A673 (cell line): ENCODE results near the gene THBD. TPM values are rescaled to one million over a fixed set of nuclear protein-coding genes. Genes with fewer than 3 reads are reported as not detected.
A peak's percentile ranks its signal among the peaks of the same experiment; 100 is the strongest.

Source experiments
- Bru-seq: library from RNA; stranded (reverse); fragments of 400-500 nt; gene quantifications from one replicate; lab custom pipeline; 2021; lab: Mats Ljungman, UMichigan
- BruChase-seq, 2 experiments: library from RNA; stranded (reverse); fragments of 400-500 nt; gene quantifications; one replicate each; lab custom pipeline; 2021; lab: Mats Ljungman, UMichigan
- BruUV-seq: library from RNA; stranded (reverse); fragments of 400-500 nt; replicated peaks from 2 replicates; lab custom pipeline; 2021; lab: Mats Ljungman, UMichigan
- CTCF ChIA-PET: fragments of 300-600 bp; sonication (Branson Sonifier 250); formaldehyde crosslinking; loops from one replicate; lab custom pipeline; 2022; ENCODE audit warnings: antibody characterized with exemption; lab: Charles Lee
- POLR2A ChIA-PET: fragments of 300-600 bp; sonication (Branson Sonifier 250); formaldehyde crosslinking; loops from one replicate; lab custom pipeline; 2022; ENCODE audit warnings: antibody characterized with exemption; ENCODE audit not compliant: low non-redundant PET; lab: Charles Lee
- DNase-seq: peaks from one replicate; pipeline ENCODE4 v3.0.0-alpha.2; 2015; ENCODE audit warnings: low spot score
- H3K27ac ChIP-seq: fragments of 200-600 bp; sonication (generic); 2 replicates; pipeline ENCODE4 v1.5.1; 2016; ENCODE audit warnings: mixed run types, low read depth, mild to moderate bottlenecking, mixed read lengths, antibody characterized with exemption, low read length; ENCODE audit not compliant: poor library complexity, severe bottlenecking
- H3K27me3 ChIP-seq: fragments of 200-600 bp; sonication (generic); replicated peaks from 2 replicates; pipeline ENCODE4 v1.6.1; 2017; ENCODE audit warnings: mixed run types, low read depth, mild to moderate bottlenecking, mixed read lengths, antibody characterized with exemption, low read length; ENCODE audit not compliant: insufficient read depth, poor library complexity
- H3K36me3 ChIP-seq: fragments of 200-600 bp; sonication (generic); 2 replicates; pipeline ENCODE4 v1.6.1; 2016; ENCODE audit warnings: mixed run types, mild to moderate bottlenecking, mixed read lengths, antibody characterized with exemption, low read length; ENCODE audit not compliant: insufficient read depth, poor library complexity, severe bottlenecking
- H3K4me1 ChIP-seq: fragments of 200-600 bp; sonication (generic); 2 replicates; pipeline ENCODE4 v1.6.1; 2017; ENCODE audit warnings: mixed run types, mild to moderate bottlenecking, mixed read lengths, antibody characterized with exemption, low read length; ENCODE audit not compliant: insufficient read depth, poor library complexity, severe bottlenecking
- H3K4me3 ChIP-seq: fragments of 200-600 bp; sonication (generic); 2 replicates; pipeline ENCODE4 v1.5.1; 2016; ENCODE audit warnings: low read depth, mixed run types, mild to moderate bottlenecking, mixed read lengths, low read length; ENCODE audit not compliant: poor library complexity, severe bottlenecking
- H3K9me3 ChIP-seq: fragments of 200-600 bp; sonication (generic); 2 replicates; pipeline ENCODE4 v1.6.1; 2016; ENCODE audit warnings: mixed run types, low read depth, mild to moderate bottlenecking, mixed read lengths, antibody characterized with exemption, low read length; ENCODE audit not compliant: poor library complexity, severe bottlenecking
- EZH2 ChIP-seq: fragments of 200-600 bp; sonication (generic); IDR thresholded peaks from 2 replicates; pipeline ENCODE4 v1.6.1; 2017; ENCODE audit warnings: borderline replicate concordance, low read depth, mild to moderate bottlenecking, mixed read lengths, antibody characterized with exemption, low read length; ENCODE audit not compliant: poor library complexity, severe bottlenecking
- intact Hi-C: fragments of 100-400 bp; cut with micrococcal nuclease; formaldehyde crosslinking; loops from one replicate; pipeline ENCODE4 v1.10.0; 2022; ENCODE audit not compliant: unreplicated experiment
- long read RNA-seq: library from polyadenylated mRNA; stranded (forward); transcript quantifications from one replicate; pipeline ENCODE4 v2.0.0, GENCODE V29; 2022
- total RNA-seq: library from RNA; stranded (reverse); gene quantifications from 2 replicates; pipeline ENCODE4 v1.2.3, GENCODE V29; 2021
- TF ChIP-seq, protein P1 (sequence below): fragments of 300-800, 200-600 bp; sonication (generic); conservative IDR thresholded peaks from 2 replicates; pipeline ENCODE4 v1.5.1; 2017; ENCODE audit warnings: low read depth, mild to moderate bottlenecking, antibody characterized with exemption, low read length, moderate library complexity, mixed read lengths

Gene THBD, protein sequence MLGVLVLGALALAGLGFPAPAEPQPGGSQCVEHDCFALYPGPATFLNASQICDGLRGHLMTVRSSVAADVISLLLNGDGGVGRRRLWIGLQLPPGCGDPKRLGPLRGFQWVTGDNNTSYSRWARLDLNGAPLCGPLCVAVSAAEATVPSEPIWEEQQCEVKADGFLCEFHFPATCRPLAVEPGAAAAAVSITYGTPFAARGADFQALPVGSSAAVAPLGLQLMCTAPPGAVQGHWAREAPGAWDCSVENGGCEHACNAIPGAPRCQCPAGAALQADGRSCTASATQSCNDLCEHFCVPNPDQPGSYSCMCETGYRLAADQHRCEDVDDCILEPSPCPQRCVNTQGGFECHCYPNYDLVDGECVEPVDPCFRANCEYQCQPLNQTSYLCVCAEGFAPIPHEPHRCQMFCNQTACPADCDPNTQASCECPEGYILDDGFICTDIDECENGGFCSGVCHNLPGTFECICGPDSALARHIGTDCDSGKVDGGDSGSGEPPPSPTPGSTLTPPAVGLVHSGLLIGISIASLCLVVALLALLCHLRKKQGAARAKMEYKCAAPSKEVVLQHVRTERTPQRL
- not detected in 2 replicates for total RNA-seq
- Bru-seq, nascent RNA, result not detected
- BruChase-seq, experiment 1, labeled RNA remaining after a 2-hour chase, result not detected
- BruChase-seq, experiment 2, labeled RNA remaining after a 6-hour chase, result not detected
- long read RNA-seq, result 0 reads

DNA sequence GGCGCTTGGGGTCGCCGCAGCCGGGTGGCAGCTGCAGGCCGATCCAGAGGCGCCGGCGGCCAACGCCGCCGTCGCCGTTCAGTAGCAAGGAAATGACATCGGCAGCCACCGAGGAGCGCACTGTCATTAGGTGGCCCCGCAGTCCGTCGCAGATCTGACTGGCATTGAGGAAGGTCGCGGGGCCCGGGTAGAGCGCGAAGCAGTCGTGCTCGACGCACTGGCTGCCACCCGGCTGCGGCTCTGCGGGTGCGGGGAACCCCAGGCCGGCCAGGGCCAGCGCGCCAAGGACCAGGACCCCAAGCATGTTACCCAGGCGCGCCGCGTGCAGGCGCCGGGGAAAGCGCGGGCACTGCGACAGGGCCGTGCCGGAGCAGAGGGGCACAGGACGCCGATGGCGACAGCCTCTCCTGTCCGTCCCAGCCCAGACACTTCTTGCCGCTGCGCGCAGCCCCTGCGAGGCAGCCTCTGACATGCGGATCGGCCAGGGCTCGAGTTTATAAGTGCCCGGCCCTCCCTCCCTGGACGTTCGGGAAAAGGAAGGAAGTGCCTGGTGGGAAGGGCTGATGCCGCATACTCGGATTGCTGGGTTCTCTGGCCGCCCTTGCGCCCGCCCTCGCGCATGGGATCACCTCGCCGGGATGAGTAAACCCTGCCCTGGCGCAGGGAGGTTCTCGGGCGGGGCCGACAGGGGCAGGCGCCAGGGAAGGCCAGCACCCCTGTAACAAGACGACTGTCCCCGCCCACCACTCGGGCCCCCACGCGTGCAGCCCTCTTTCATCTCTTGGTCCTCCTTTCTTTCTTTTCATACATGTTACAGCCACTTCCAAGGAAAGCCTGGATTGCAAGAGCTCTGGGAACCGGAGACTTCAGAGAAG, at the start of gene THBD:
THBD (minus strand) TSS at position 472 of the 875 bp plus-strand sequence; CDS start at position 304, 168 bp downstream.
- no peaks in the 10 kb centered on the region for H3K36me3 ChIP-seq
- BruUV-seq, result no TSS peak
- ChIA-PET POLR2A (no interaction called here), CTCF (no interaction called here)
- no peak for DNase-seq
- no peaks in the 10 kb centered on the region for H3K9me3 ChIP-seq
- H3K4me1 ChIP-seq, result no peaks in the 10 kb centered on the region
- intact Hi-C loops, result loop anchor here (10.0 kb wide), 1 partner anchor 295 kb away; no protein-coding TSS in a partner anchor
- H3K27me3 ChIP-seq, result peaks cover 94% of the 10 kb centered on the region
- H3K4me3 ChIP-seq, result no peak within 1 kb of the TSS
- H3K27ac ChIP-seq, result no peak within 1 kb of the TSS
- TF ChIP-seq, protein P1, sequence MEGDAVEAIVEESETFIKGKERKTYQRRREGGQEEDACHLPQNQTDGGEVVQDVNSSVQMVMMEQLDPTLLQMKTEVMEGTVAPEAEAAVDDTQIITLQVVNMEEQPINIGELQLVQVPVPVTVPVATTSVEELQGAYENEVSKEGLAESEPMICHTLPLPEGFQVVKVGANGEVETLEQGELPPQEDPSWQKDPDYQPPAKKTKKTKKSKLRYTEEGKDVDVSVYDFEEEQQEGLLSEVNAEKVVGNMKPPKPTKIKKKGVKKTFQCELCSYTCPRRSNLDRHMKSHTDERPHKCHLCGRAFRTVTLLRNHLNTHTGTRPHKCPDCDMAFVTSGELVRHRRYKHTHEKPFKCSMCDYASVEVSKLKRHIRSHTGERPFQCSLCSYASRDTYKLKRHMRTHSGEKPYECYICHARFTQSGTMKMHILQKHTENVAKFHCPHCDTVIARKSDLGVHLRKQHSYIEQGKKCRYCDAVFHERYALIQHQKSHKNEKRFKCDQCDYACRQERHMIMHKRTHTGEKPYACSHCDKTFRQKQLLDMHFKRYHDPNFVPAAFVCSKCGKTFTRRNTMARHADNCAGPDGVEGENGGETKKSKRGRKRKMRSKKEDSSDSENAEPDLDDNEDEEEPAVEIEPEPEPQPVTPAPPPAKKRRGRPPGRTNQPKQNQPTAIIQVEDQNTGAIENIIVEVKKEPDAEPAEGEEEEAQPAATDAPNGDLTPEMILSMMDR, result no peak
- TF ChIP-seq EZH2, result peak; percentile 87

DNA sequence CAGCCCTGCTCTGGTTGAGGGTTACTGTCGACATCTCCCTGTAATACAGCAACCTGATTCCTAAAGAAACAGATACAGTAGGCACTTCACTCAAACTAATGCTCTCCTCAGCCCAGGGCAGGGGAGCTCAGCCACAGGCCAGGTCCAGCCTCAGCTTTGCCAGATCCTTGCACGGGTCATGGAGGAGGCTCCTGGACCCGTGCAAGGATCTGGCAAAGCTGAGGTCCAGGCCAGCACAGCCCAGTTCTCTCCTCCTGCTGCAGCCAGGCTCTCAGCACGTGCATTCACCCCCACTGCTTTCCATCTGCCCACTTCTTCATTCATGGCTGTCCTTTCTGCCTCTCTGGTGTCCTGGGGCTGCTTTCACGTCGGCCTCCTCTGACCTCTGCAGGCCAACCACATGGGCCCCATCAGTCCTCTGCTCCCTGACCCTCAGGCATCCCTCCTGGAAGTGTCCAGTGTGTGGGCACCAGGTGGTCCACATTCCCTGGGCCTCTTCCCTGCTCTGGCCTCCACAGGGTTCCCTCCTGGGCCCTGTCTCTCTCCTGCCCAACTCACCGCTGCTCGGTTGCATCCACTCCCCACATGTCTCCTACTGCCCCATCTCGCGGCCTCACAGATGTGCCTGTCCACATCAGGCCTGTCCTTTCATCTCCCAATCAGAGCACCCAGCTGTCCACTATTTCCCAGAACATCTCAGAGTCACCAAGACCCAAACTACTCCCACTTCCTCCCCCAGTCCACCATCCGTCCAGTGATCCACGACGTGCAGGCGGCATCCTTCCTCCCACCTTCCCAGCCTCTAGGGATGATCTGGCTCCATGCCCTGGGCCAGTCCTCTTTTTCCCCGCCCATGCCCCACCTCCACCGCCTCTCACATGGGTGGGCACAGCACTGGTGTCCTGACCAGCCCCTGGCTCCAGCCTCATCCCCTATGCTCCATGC, 48.4 kb upstream of the THBD start:
- H3K27me3 ChIP-seq, result peaks cover 31% of the 10 kb centered on the region
- ChIA-PET CTCF (no interaction called here), POLR2A (no interaction called here)
- no peaks in the 10 kb centered on the region for H3K4me1 ChIP-seq
- BruUV-seq, result no TSS peak
- DNase-seq, result no peak
- H3K9me3 ChIP-seq, result no peaks in the 10 kb centered on the region
- TF ChIP-seq, protein P1, result no peak
- no peak for TF ChIP-seq EZH2
- H3K27ac ChIP-seq, result no peak overlapping the region
- H3K36me3 ChIP-seq, result no peaks in the 10 kb centered on the region
- intact Hi-C loops, result no loop called here
- no peak overlapping the region for H3K4me3 ChIP-seq
